Measurements from ENCODE around the gene SDHA.

- TF ChIP-seq ZNF780A (CRISPR knock-in tag; IDR thresholded peaks at IDR 0.05), result no peak
- TF ChIP-seq TARDBP (IDR thresholded peaks at IDR 0.05), result no peak
- no peak for TF ChIP-seq CTCF (IDR thresholded peaks at IDR 0.05 in 2 of 3, conservative IDR thresholded peaks at IDR 0.05 in 1 of 3; ENCODE audit: insufficient read depth in 2 of 3, low read depth in 1 of 3, low read length in 3 of 3)
- TF ChIP-seq PHB2 (IDR thresholded peaks at IDR 0.05; ENCODE audit: low read depth), result no peak
- no peak for TF ChIP-seq ARNT (IDR thresholded peaks at IDR 0.05)
These were observed 38.7 kb upstream of the SDHA start for GRCh38 chr5:179401-179800.

Measured in K562 (cell line).